Type B pancreatic cell (in vitro differentiated cells): Measurements from ENCODE around the gene MKI67. TPM values are rescaled to one million over a fixed set of nuclear protein-coding genes. Genes with fewer than 3 reads are reported as not detected.

ENCODE experiments used
- DNase-seq: peaks from one replicate; pipeline ENCODE4 v3.0.0; 2021; ENCODE audit warnings: mixed read lengths; ENCODE audit not compliant: unreplicated experiment; ENCODE audit errors: extremely low spot score
- H3K27ac Mint-ChIP-seq: 2 replicates; pipeline ENCODE4 v1.8.0; 2021; ENCODE audit warnings: mild to moderate bottlenecking, mixed read lengths
- H3K27me3 Mint-ChIP-seq: 2 replicates; pipeline ENCODE4 v1.8.0; 2021; ENCODE audit warnings: mixed read lengths
- H3K36me3 Mint-ChIP-seq: 2 replicates; pipeline ENCODE4 v1.8.0; 2021; ENCODE audit warnings: mixed read lengths
- H3K4me1 Mint-ChIP-seq: one replicate; pipeline ENCODE4 v1.8.0; 2021; ENCODE audit warnings: mixed read lengths; ENCODE audit not compliant: unreplicated experiment
- H3K4me3 Mint-ChIP-seq: 2 replicates; pipeline ENCODE4 v1.8.0; 2021; ENCODE audit warnings: mild to moderate bottlenecking, mixed read lengths
- H3K9me3 Mint-ChIP-seq: 2 replicates; pipeline ENCODE4 v1.8.0; 2021; ENCODE audit warnings: mixed read lengths
- total RNA-seq: library from RNA; stranded (reverse); gene quantifications from 2 replicates; pipeline ENCODE4 v1.2.1, GENCODE V29; 2021; ENCODE audit warnings: low replicate concordance
- TF ChIP-seq, protein P1 (sequence below): fragments of 200-600 bp; sonication (generic); conservative IDR thresholded peaks from 2 replicates; pipeline ENCODE4 v1.5.0; 2021; ENCODE audit warnings: antibody characterized with exemption, mild to moderate bottlenecking

Gene MKI67
- total RNA-seq, 1 donor from 2014 or later = 104 TPM

DNA sequence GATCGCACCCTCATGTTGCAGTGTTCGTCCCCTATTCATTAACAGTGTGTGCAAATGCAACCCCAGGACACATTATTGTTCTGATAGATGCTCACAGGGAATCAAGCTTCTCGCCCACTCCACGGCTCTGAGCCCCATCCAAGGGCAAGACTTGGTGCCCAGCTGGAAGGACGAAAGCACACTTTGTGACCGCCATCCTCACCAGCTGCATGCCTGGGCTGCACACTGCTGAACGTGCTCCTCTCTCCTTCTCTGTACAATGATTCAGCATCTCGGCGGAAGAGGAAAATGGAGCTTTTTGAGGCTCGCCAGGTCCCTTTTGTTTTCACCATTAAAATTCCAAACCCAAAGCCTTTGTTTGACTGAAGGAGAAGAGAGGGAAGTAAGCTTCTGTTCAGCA, 41.9 kb downstream of the MKI67 start:
- Mint-ChIP-seq H3K9me3 (no peaks in the 10 kb centered on the region), H3K27me3 (peaks cover 14% of the 10 kb centered on the region), H3K4me1 (no peaks in the 10 kb centered on the region), H3K27ac (no peak overlapping the region), H3K4me3 (no peak overlapping the region), H3K36me3 (no peaks in the 10 kb centered on the region)
- TF ChIP-seq, protein P1, sequence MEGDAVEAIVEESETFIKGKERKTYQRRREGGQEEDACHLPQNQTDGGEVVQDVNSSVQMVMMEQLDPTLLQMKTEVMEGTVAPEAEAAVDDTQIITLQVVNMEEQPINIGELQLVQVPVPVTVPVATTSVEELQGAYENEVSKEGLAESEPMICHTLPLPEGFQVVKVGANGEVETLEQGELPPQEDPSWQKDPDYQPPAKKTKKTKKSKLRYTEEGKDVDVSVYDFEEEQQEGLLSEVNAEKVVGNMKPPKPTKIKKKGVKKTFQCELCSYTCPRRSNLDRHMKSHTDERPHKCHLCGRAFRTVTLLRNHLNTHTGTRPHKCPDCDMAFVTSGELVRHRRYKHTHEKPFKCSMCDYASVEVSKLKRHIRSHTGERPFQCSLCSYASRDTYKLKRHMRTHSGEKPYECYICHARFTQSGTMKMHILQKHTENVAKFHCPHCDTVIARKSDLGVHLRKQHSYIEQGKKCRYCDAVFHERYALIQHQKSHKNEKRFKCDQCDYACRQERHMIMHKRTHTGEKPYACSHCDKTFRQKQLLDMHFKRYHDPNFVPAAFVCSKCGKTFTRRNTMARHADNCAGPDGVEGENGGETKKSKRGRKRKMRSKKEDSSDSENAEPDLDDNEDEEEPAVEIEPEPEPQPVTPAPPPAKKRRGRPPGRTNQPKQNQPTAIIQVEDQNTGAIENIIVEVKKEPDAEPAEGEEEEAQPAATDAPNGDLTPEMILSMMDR = no peak
- no peak for DNase-seq

DNA sequence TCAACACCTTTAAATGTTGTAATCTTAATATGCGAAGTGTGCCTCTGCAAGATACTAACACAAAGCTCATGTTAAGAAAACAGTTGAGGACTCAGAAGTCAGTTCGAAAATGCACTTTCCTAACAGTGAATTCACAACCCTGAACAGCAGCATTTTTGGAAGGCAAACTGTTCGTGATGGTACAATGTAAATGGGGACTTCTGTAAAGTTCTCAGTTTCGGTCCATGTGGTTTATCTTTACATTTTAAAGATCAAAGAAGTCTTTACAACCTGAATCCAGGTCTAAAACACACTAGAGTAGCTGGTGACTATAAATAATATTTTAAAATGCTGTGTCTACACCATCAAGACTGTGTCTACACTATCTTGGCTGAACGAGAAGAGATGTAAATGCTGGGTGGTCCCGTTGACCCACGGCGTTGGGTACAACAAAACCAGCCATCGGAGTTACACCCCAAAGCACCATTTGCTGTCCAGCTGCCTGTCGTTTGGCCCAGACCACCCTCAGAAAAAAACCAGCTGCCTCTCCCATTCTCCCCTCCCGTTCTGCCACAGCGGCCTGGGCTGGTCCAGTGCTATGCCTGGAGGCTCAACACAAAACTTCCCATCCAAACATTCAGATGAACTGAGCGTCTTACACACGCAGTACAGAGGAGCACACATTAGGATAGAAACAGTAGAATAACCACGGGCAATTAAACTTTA, 42.9 kb downstream of the MKI67 start:
- Mint-ChIP-seq H3K27me3 (peaks cover 9% of the 10 kb centered on the region), H3K36me3 (no peaks in the 10 kb centered on the region), H3K9me3 (no peaks in the 10 kb centered on the region), H3K27ac (no peak overlapping the region), H3K4me3 (no peak overlapping the region), H3K4me1 (no peaks in the 10 kb centered on the region)
- TF ChIP-seq, protein P1 = no peak
- no peak for DNase-seq

DNA sequence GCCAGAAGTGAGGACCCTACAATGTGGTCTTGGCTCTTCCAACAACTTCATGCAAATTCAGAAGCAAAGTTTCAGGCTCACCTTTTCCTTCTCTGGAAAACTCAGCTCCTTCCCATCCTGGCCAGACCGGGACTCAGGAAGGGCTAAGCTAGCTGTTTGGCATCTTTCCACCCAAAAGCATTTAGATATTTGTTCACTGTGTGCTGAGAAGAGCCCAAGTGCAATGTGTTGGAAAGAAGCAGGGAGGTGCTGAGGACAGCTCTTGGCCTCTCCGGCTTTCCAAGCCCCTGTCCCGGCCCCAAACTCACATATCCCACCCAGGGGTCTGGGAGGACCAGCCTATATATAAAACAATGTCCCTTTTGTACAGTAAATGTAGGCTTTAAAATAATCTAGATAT, 44.5 kb downstream of the MKI67 start:
- TF ChIP-seq, protein P1 = no peak
- no peak for DNase-seq

DNA sequence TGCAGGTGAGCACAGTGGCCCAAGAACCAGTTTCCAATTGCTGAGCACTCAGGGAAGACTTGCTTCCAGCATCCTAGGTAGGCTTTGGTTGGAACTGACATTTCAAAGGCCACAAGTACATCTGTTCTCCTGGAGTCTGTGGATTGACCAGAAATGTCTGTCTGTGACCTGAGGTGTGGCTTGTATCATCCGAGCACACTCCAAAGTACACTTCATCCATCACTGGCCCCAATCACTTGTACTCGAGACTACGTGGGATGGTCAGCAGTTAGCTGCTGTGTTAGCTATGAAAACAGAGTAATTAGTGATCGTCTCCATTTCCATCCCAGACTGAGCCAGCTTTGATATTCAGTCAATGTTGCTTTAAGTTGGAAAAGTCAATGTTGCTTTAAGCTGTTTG, 45.0 kb downstream of the MKI67 start:
- Mint-ChIP-seq H3K27me3 (peaks cover 9% of the 10 kb centered on the region), H3K4me1 (no peaks in the 10 kb centered on the region), H3K36me3 (no peaks in the 10 kb centered on the region), H3K4me3 (no peak overlapping the region), H3K9me3 (no peaks in the 10 kb centered on the region), H3K27ac (no peak overlapping the region)
- TF ChIP-seq, protein P1 = no peak
- DNase-seq = no peak

More for the DNA sequence above, 44.5 kb downstream of the MKI67 start:
- H3K36me3 Mint-ChIP-seq = no peaks in the 10 kb centered on the region
- no peak overlapping the region for H3K4me3 Mint-ChIP-seq
- no peak overlapping the region for H3K27ac Mint-ChIP-seq
- peaks cover 9% of the 10 kb centered on the region for H3K27me3 Mint-ChIP-seq
- H3K4me1 Mint-ChIP-seq = no peaks in the 10 kb centered on the region
- no peaks in the 10 kb centered on the region for H3K9me3 Mint-ChIP-seq

DNA sequence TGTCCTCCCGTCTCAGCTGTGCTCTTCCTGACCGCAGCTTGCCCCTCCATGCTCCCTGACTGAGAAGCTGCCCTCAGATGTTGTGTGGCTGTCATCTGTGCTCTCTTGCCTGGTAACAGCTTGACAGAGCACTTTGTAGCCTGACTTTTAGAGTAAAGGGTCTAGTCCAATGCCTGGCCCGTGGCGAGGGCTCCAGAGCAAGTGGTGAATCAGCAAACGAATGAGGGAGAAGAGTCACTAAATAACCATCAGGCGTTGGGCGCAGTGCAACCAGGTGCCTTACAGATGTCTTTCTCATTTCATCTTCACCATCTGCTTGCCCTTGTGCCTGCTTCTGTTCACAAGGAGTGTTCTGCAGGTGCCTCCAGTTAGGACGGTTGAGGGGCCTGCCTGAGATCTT, 45.6 kb downstream of the MKI67 start:
- Mint-ChIP-seq H3K9me3 (no peaks in the 10 kb centered on the region), H3K27me3 (peaks cover 9% of the 10 kb centered on the region), H3K4me1 (no peaks in the 10 kb centered on the region), H3K4me3 (no peak overlapping the region), H3K27ac (no peak overlapping the region), H3K36me3 (no peaks in the 10 kb centered on the region)
- TF ChIP-seq, protein P1 = no peak
- no peak for DNase-seq
